ENCODE data around the gene MPPED1. TPM values are rescaled to one million over a fixed set of nuclear protein-coding genes. Genes with fewer than 3 reads are reported as not detected.

The MPPED1 gene
- total RNA-seq, 1 donor from 2014 or later: 1.7 TPM

GRCh38 chr22:43488937-43489336 is 77.1 kb downstream of the MPPED1 start:
- no peak for DNase-seq (ENCODE audit: low read depth, low spot score)
- Mint-ChIP-seq H3K4me1 (no peaks in the 10 kb centered on the region), H3K4me3 (no peak overlapping the region), H3K9me3 (peaks cover 6% of the 10 kb centered on the region), H3K27me3 (ENCODE audit: low read depth) (peaks cover 2% of the 10 kb centered on the region), H3K27ac (ENCODE audit: unreplicated experiment) (peak overlapping the region; percentile 54), H3K36me3 (ENCODE audit: low read depth) (no peaks in the 10 kb centered on the region)
- TF ChIP-seq CTCF (conservative IDR thresholded peaks at IDR 0.05): no peak

- no peak for DNase-seq (ENCODE audit: low read depth, low spot score)
- Mint-ChIP-seq H3K27me3 (ENCODE audit: low read depth) (peaks cover 2% of the 10 kb centered on the region), H3K27ac (ENCODE audit: unreplicated experiment) (no peak overlapping the region), H3K4me3 (no peak overlapping the region), H3K9me3 (peaks cover 8% of the 10 kb centered on the region), H3K4me1 (no peaks in the 10 kb centered on the region), H3K36me3 (ENCODE audit: low read depth) (no peaks in the 10 kb centered on the region)
- TF ChIP-seq CTCF (conservative IDR thresholded peaks at IDR 0.05): no peak
Measured at GRCh38 chr22:43490311-43490710, 78.5 kb downstream of the MPPED1 start.

GRCh38 chr22:43491177-43491576 is 79.4 kb downstream of the MPPED1 start:
- no peak overlapping the region for H3K27ac Mint-ChIP-seq (ENCODE audit: unreplicated experiment)
- H3K27me3 Mint-ChIP-seq (ENCODE audit: low read depth): peaks cover 2% of the 10 kb centered on the region
- no peak for DNase-seq (ENCODE audit: low read depth, low spot score)
- H3K36me3 Mint-ChIP-seq (ENCODE audit: low read depth): no peaks in the 10 kb centered on the region
- TF ChIP-seq CTCF (conservative IDR thresholded peaks at IDR 0.05): no peak
- peaks cover 8% of the 10 kb centered on the region for H3K9me3 Mint-ChIP-seq
- H3K4me3 Mint-ChIP-seq: no peak overlapping the region
- H3K4me1 Mint-ChIP-seq: no peaks in the 10 kb centered on the region

- Mint-ChIP-seq H3K9me3 (peaks cover 8% of the 10 kb centered on the region), H3K4me1 (no peaks in the 10 kb centered on the region), H3K27me3 (ENCODE audit: low read depth) (peaks cover 2% of the 10 kb centered on the region), H3K36me3 (ENCODE audit: low read depth) (no peaks in the 10 kb centered on the region), H3K27ac (ENCODE audit: unreplicated experiment) (no peak overlapping the region), H3K4me3 (no peak overlapping the region)
- TF ChIP-seq CTCF (conservative IDR thresholded peaks at IDR 0.05): no peak
- DNase-seq (ENCODE audit: low read depth, low spot score): no peak
Measured at GRCh38 chr22:43491737-43492136, 79.9 kb downstream of the MPPED1 start.

- TF ChIP-seq CTCF (conservative IDR thresholded peaks at IDR 0.05): no peak
- Mint-ChIP-seq H3K4me3 (no peak overlapping the region), H3K27me3 (ENCODE audit: low read depth) (no peaks in the 10 kb centered on the region), H3K4me1 (no peaks in the 10 kb centered on the region), H3K36me3 (ENCODE audit: low read depth) (no peaks in the 10 kb centered on the region), H3K27ac (ENCODE audit: unreplicated experiment) (no peak overlapping the region), H3K9me3 (peaks cover 14% of the 10 kb centered on the region)
- DNase-seq (ENCODE audit: low read depth, low spot score): no peak
Measured at GRCh38 chr22:43493297-43493696, 81.5 kb downstream of the MPPED1 start.
